Kidney (tissue), 14 donors: ENCODE results near the gene OR5H1. TPM values are rescaled to one million over a fixed set of nuclear protein-coding genes. Genes with fewer than 3 reads are reported as not detected.

ENCODE experiments used
- DNase-seq, 5 donors: peaks; one replicate each; pipeline ENCODE4 v3.0.0-alpha.2; 2013 to 2020
- FAIRE-seq: peaks from 2 replicates; lab custom pipeline; 2012; peaks lifted over from hg19 to GRCh38; lab: Jason Lieb, UNC
- H3K27ac ChIP-seq, 2 donors: one replicate each; pipeline ENCODE4 v1.7.0; 2013; ENCODE audit warnings: low read depth in 2 of 2, low read length in 2 of 2, inconsistent platforms in 1 of 2
- H3K27me3 ChIP-seq: one replicate; pipeline ENCODE4 v1.7.1; 2013; ENCODE audit warnings: low read length, inconsistent platforms; ENCODE audit not compliant: control insufficient read depth, insufficient read depth
- H3K36me3 ChIP-seq, 3 donors: one replicate each; pipeline versions ENCODE4 v1.7.0 to v1.7.1; 2013; ENCODE audit warnings: low read length in 3 of 3, control low read depth in 1 of 3, inconsistent platforms in 1 of 3; ENCODE audit not compliant: insufficient read depth in 3 of 3, control insufficient read depth in 2 of 3
- H3K4me1 ChIP-seq, 3 donors: one replicate each; pipeline versions ENCODE4 v1.7.0 to v1.7.1; 2013; ENCODE audit warnings: low read length in 3 of 3, inconsistent platforms in 1 of 3, low read depth in 1 of 3; ENCODE audit not compliant: control insufficient read depth in 2 of 3, insufficient read depth in 2 of 3
- H3K4me3 ChIP-seq, 3 donors: one replicate each; pipeline versions ENCODE4 v1.7.0 to v1.8.1; 2013; ENCODE audit warnings: low read length in 3 of 3, control low read depth in 1 of 3, inconsistent platforms in 1 of 3
- H3K9ac ChIP-seq, 3 donors: one replicate each; pipeline versions ENCODE4 v1.7.0 to v1.7.1; 2013; ENCODE audit warnings: low read length in 3 of 3, control low read depth in 1 of 3, inconsistent platforms in 1 of 3
- H3K9me3 ChIP-seq, 3 donors: one replicate each; pipeline versions ENCODE4 v1.7.0 to v1.7.1; 2013; ENCODE audit warnings: low read length in 3 of 3, control low read depth in 1 of 3, inconsistent platforms in 1 of 3; ENCODE audit not compliant: control insufficient read depth in 2 of 3, insufficient read depth in 1 of 3
- CTCF ChIP-seq: IDR thresholded peaks from 3 replicates; pipeline ENCODE4 v1.5.1; 2012; ENCODE audit warnings: mild to moderate bottlenecking, moderate library complexity, borderline replicate concordance; ENCODE audit not compliant: insufficient read depth; ENCODE audit errors: extremely low read depth
- intact Hi-C: fragments of 100-400 bp; cut with DNase I; formaldehyde crosslinking; loops from one replicate; pipeline ENCODE4 v1.11.1; 2022
- polyA plus RNA-seq: library from polyadenylated mRNA; stranded (reverse); fragments of 350-450 nt; fragmentation: Illumina TruSeq; extraction: RNeasy Lipid Tissue Mini Kit (QIAGEN cat#74804); gene quantifications from one replicate; pipeline ENCODE4 v1.2.3, GENCODE V29; 2014; ENCODE audit warnings: low read depth, low replicate concordance; ENCODE audit not compliant: insufficient read depth
- total RNA-seq: library from RNA; stranded (reverse); fragmentation: NEBNext Ultra II Directional; extraction: Animal tissue kit (Norgen Biotek cat#: 25700); gene quantifications from one replicate; pipeline ENCODE4 v1.2.1, GENCODE V29; 2021
- donor health status: control.
- donor health status: control.
- donor health status: control.
- donor health status: control.
- donor health status: control.
- donor health status: DM: yes; HTN: yes; CAD: no.
- donor health status: Normal renal cell carcinoma (clear cell type).

OR5H1 gene
- total and polyA plus RNA-seq, 2 donors from 2014 or later, result not detected

- FAIRE-seq, result no peak
- Histone ChIP-seq H3K9ac (no peak overlapping the region), H3K27me3 (no peaks in the 10 kb centered on the region), H3K4me1 (no peaks in the 10 kb centered on the region), H3K36me3 (no peaks in the 10 kb centered on the region), H3K27ac (no peak overlapping the region), H3K9me3 (no peaks in the 10 kb centered on the region), H3K4me3 (no peak overlapping the region)
- intact Hi-C loops, result no loop called here
- no peak for DNase-seq
- no peak for TF ChIP-seq CTCF
Measured at GRCh38 chr3:98099848-98100247, 30.7 kb upstream of the OR5H1 start.

GRCh38 chr3:98108162-98108561 is 22.4 kb upstream of the OR5H1 start:
- no peak for FAIRE-seq

GRCh38 chr3:98109807-98110549 is 20.5 kb upstream of the OR5H1 start:
- no peak overlapping the region for H3K9ac ChIP-seq
- TF ChIP-seq CTCF, result no peak
- no peaks in the 10 kb centered on the region for H3K27me3 ChIP-seq
- H3K27ac ChIP-seq, result no peak overlapping the region
- peaks cover 0 to 14% (median 0%) of the 10 kb centered on the region in 3 donors for H3K9me3 ChIP-seq
- no peak overlapping the region for H3K4me3 ChIP-seq
- FAIRE-seq, result no peak
- intact Hi-C loops, result no loop called here
- no peaks in the 10 kb centered on the region for H3K36me3 ChIP-seq
- no peak for DNase-seq
- no peaks in the 10 kb centered on the region for H3K4me1 ChIP-seq

More at GRCh38 chr3:98108162-98108561, 22.4 kb upstream of the OR5H1 start:
- no peak overlapping the region for H3K4me3 ChIP-seq
- no peak for DNase-seq
- no peaks in the 10 kb centered on the region for H3K4me1 ChIP-seq
- no peaks in the 10 kb centered on the region for H3K27me3 ChIP-seq
- no peak for TF ChIP-seq CTCF
- peaks cover 0 to 14% (median 0%) of the 10 kb centered on the region in 3 donors for H3K9me3 ChIP-seq
- no peak overlapping the region for H3K9ac ChIP-seq
- H3K36me3 ChIP-seq, result no peaks in the 10 kb centered on the region
- H3K27ac ChIP-seq, result no peak overlapping the region
- intact Hi-C loops, result no loop called here
